ENCODE results near the gene TEX22. TPM values are rescaled to one million over a fixed set of nuclear protein-coding genes. Genes with fewer than 3 reads are reported as not detected.

TEX22 gene, protein sequence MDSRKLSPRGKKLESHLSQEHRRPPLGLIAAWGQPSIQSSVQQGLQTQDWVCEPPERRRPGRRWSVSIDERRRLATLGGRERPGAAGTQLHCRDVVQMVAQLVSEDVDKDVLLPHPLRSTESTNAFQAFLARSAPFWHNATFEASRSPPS
- under 1 TPM in 1 of 2 donors, not detected in 1; 0.33 TPM for total RNA-seq

- DNase-seq (peak; percentile 88 to 90 (median 88)), ATAC-seq (peak; percentile 88)
- TF ChIP-seq POLR2A (IDR thresholded peaks at IDR 0.05): peak; percentile 44 to 74 (median 63)
- TF ChIP-seq CTCF (IDR thresholded peaks at IDR 0.05): no peak
- H3K4me3 ChIP-seq: peak within 1 kb of the TSS; percentile 20 to 57
- peak within 1 kb of the TSS; percentile 42 to 89 (median 78) for H3K27ac ChIP-seq
- H3K27me3 ChIP-seq: no peaks in the 10 kb centered on the region
- no peaks in the 10 kb centered on the region for H3K36me3 ChIP-seq (replicated peaks in 1 of 2; ENCODE audit: insufficient read depth in 1 of 2, low read depth in 2 of 2)
- whole genome bisulfite sequencing, 2 donors: 1 to 3% methylated on average over 3 to 70 of the region's 77 CpGs
- H3K4me1 ChIP-seq: peaks cover 24% of the 10 kb centered on the region
- intact Hi-C loops (cut with DNase I): no loop called here
- no peaks in the 10 kb centered on the region for H3K9me3 ChIP-seq
Observed at GRCh38 chr14:105398044-105398725, at the start of gene TEX22. Gene TEX22 (plus strand): TSS chr14:105398538. CDS start chr14:105399341, 803 bp downstream.

GRCh38 chr14:105348945-105349699 lies 49.2 kb upstream of the TEX22 start:
- Histone ChIP-seq H3K27ac (no peak overlapping the region), H3K4me1 (peaks cover 15% of the 10 kb centered on the region), H3K4me3 (no peak overlapping the region), H3K36me3 (replicated peaks in 1 of 2; ENCODE audit: insufficient read depth in 1 of 2, low read depth in 2 of 2) (no peaks in the 10 kb centered on the region), H3K27me3 (no peaks in the 10 kb centered on the region), H3K9me3 (no peaks in the 10 kb centered on the region)
- TF ChIP-seq POLR2A (IDR thresholded peaks at IDR 0.05) (no peak), CTCF (IDR thresholded peaks at IDR 0.05) (no peak)
- ATAC-seq (no peak), DNase-seq (no peak)
- 87 to 100% methylated on average over 2 to 11 of the region's 19 CpGs for WGBS, 2 donors
- intact Hi-C loops (cut with DNase I): loop anchor here (5.0 kb wide), 2 partner anchors 62 to 147 kb away; no protein-coding TSS in a partner anchor

DNA sequence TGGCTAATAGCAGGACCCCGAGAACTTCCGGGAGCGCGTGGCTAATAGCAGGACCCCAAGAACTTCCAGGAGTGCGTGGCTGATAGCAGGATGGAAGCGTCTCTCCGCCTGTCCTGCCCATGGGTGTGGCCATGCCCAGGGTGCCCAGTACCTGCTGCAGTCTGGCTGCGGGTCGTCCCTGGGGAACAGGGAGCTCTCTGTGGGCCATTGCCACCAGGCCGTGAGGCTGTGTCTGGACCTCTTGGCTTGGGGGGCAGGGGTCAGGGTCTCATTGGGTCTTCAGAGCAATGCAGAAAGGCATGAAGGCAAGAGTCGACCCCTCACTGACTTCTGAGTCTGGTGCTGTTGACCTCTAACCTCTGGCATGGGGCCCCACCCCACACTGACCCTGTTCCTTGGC lies 48.3 kb upstream of the TEX22 start:
- H3K4me1 ChIP-seq: peaks cover 15% of the 10 kb centered on the region
- H3K27ac ChIP-seq: no peak overlapping the region
- no peak for DNase-seq
- TF ChIP-seq CTCF (IDR thresholded peaks at IDR 0.05) (no peak), POLR2A (IDR thresholded peaks at IDR 0.05) (no peak)
- 83 to 91% methylated on average over 6 to 11 of the region's 11 CpGs for WGBS, 2 donors
- H3K36me3 ChIP-seq (replicated peaks in 1 of 2; ENCODE audit: insufficient read depth in 1 of 2, low read depth in 2 of 2): no peaks in the 10 kb centered on the region
- ATAC-seq: no peak
- H3K27me3 ChIP-seq: no peaks in the 10 kb centered on the region
- intact Hi-C loops (cut with DNase I): loop anchor here (5.0 kb wide), 3 partner anchors 63 to 263 kb away; no protein-coding TSS in a partner anchor
- no peak overlapping the region for H3K4me3 ChIP-seq
- H3K9me3 ChIP-seq: no peaks in the 10 kb centered on the region

- no peak overlapping the region for H3K4me3 ChIP-seq
- H3K4me1 ChIP-seq: peaks cover 14% of the 10 kb centered on the region
- intact Hi-C loops (cut with DNase I): loop anchor here (5.0 kb wide), 1 partner anchor 263 kb away; no protein-coding TSS in a partner anchor
- H3K27ac ChIP-seq: no peak overlapping the region
- DNase-seq (no peak), ATAC-seq (no peak)
- no peaks in the 10 kb centered on the region for H3K9me3 ChIP-seq
- no peak for TF ChIP-seq CTCF (IDR thresholded peaks at IDR 0.05)
- TF ChIP-seq POLR2A (IDR thresholded peaks at IDR 0.05): no peak
- H3K27me3 ChIP-seq: no peaks in the 10 kb centered on the region
- H3K36me3 ChIP-seq (replicated peaks in 1 of 2; ENCODE audit: insufficient read depth in 1 of 2, low read depth in 2 of 2): no peaks in the 10 kb centered on the region
- WGBS, 2 donors: 92 to 93% methylated on average over 28 to 34 of the region's 37 CpGs
Observed at GRCh38 chr14:105350450-105351244, 47.7 kb upstream of the TEX22 start.

Measured in body of pancreas (tissue), 4 donors.